Colonic mucosa (tissue), 4 donors: ENCODE data around the gene FASLG. TPM values are rescaled to one million over a fixed set of nuclear protein-coding genes. Genes with fewer than 3 reads are reported as not detected.
"Not testable (repeated sequence)": the region's sequence is repeated elsewhere in the genome, so short reads cannot be mapped to it uniquely, and the experiment has no call there.

Experiments used
- DNase-seq: peaks from one replicate; pipeline ENCODE4 v3.0.0-alpha.2; 2020
- H3K27ac ChIP-seq: fragments of 200-600 bp; one replicate; pipeline ENCODE4 v1.8.0; 2021
- H3K27me3 ChIP-seq: fragments of 200-600 bp; one replicate; pipeline ENCODE4 v1.8.0; 2021
- H3K36me3 ChIP-seq: fragments of 200-600 bp; one replicate; pipeline ENCODE4 v1.8.0; 2021
- H3K4me1 ChIP-seq: fragments of 200-600 bp; one replicate; pipeline ENCODE4 v1.8.0; 2021; ENCODE audit warnings: mild to moderate bottlenecking
- H3K4me3 ChIP-seq: fragments of 200-600 bp; one replicate; pipeline ENCODE4 v1.8.0; 2021
- H3K9ac ChIP-seq, 2 donors: one replicate each; pipeline ENCODE4 v1.7.0; 2013; ENCODE audit warnings: control low read depth in 2 of 2, low read depth in 2 of 2, low read length in 2 of 2
- H3K9me3 ChIP-seq: fragments of 200-600 bp; one replicate; pipeline ENCODE4 v1.8.0; 2021
- intact Hi-C: fragments of 100-400 bp; cut with DNase I; formaldehyde crosslinking; loops from one replicate; pipeline ENCODE4 v1.14.1; 2022
- total RNA-seq, 2 donors: library from RNA; stranded (reverse); fragmentation: NEBNext Ultra II Directional in 1 of 2; extraction: Animal tissue kit (Norgen Biotek cat#: 25700) in 1 of 2; gene quantifications; one replicate each; pipeline ENCODE4 v1.2.1, GENCODE V29; 2021
- TF ChIP-seq, protein P1 (sequence below): fragments of 200-600 bp; IDR thresholded peaks from one replicate; pipeline ENCODE4 v1.8.0; 2022; ENCODE audit warnings: antibody characterized with exemption, mild to moderate bottlenecking
- donor health status: healthy.
- donor health status: DM: no; HTN: no; CAD: no.
- donor health status: DM: no; HTN: no; CAD: no.

The FASLG gene
- total RNA-seq, 2 donors from 2014 or later, result 0.24 to 0.30 TPM

GRCh38 chr1:172679000-172679772 lies 20.3 kb downstream of the FASLG start:
- H3K9me3 ChIP-seq, result no peaks in the 10 kb centered on the region
- DNase-seq, result peak; percentile 62
- H3K4me1 ChIP-seq, result no peaks in the 10 kb centered on the region
- no peaks in the 10 kb centered on the region for H3K36me3 ChIP-seq
- TF ChIP-seq, protein P1, sequence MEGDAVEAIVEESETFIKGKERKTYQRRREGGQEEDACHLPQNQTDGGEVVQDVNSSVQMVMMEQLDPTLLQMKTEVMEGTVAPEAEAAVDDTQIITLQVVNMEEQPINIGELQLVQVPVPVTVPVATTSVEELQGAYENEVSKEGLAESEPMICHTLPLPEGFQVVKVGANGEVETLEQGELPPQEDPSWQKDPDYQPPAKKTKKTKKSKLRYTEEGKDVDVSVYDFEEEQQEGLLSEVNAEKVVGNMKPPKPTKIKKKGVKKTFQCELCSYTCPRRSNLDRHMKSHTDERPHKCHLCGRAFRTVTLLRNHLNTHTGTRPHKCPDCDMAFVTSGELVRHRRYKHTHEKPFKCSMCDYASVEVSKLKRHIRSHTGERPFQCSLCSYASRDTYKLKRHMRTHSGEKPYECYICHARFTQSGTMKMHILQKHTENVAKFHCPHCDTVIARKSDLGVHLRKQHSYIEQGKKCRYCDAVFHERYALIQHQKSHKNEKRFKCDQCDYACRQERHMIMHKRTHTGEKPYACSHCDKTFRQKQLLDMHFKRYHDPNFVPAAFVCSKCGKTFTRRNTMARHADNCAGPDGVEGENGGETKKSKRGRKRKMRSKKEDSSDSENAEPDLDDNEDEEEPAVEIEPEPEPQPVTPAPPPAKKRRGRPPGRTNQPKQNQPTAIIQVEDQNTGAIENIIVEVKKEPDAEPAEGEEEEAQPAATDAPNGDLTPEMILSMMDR, result no peak
- no peak overlapping the region for H3K9ac ChIP-seq
- intact Hi-C loops, result no loop called here
- no peak overlapping the region for H3K27ac ChIP-seq
- no peaks in the 10 kb centered on the region for H3K27me3 ChIP-seq
- no peak overlapping the region for H3K4me3 ChIP-seq

DNA sequence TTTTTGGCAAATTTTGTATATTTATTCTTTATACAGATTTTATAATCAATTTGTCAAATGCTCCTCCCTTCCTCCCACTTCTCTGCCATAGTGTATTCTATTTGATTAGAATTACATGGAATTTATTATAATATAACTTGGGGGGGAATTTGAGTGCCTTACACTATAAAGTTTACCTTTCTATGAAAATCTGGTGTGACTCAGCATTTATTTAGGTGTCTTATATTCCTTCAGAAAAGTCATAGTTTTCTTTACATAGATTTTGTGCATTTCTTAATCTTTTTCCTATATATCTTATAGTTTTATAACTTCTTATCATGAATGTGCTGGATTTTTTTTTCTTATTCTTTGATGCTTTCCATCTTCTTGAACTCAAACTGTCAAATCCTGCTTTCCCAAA lies 21.3 kb downstream of the FASLG start:
- Histone ChIP-seq H3K4me1 (no peaks in the 10 kb centered on the region), H3K4me3 (no peak overlapping the region), H3K9me3 (no peaks in the 10 kb centered on the region), H3K27ac (no peak overlapping the region), H3K36me3 (no peaks in the 10 kb centered on the region), H3K27me3 (no peaks in the 10 kb centered on the region), H3K9ac (no peak overlapping the region)
- TF ChIP-seq, protein P1, result no peak
- no peak for DNase-seq
- intact Hi-C loops, result no loop called here

DNA sequence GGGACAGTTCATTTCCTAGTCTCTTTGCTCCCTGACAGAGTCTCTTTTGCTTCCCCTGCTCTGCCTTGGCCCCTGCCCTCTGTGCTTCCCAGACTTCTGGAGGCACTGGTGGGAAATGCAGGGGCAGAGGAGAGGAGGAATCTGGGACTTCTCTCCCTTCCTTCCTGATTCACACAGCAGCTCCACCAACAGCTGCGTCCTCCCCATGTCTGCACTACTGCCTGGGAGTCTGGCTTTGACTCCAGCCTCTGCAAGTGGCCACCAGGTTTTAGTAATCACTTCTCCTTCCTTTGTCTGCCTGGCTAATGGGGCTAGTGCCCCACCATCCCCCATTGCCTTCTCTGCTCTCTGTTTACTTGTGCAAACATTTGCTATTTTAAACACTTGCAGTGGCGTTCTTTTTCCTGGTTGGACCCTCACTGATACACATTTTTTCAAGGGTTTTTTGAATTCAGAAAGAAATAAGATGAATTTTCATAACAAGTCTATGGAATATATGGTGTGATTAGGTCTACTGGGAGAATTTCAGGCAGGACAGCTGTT lies 21.9 kb downstream of the FASLG start:
- TF ChIP-seq, protein P1, result no peak
- H3K4me1 ChIP-seq, result no peaks in the 10 kb centered on the region
- H3K9me3 ChIP-seq, result no peaks in the 10 kb centered on the region
- H3K36me3 ChIP-seq, result no peaks in the 10 kb centered on the region
- H3K9ac ChIP-seq, result no peak overlapping the region
- H3K4me3 ChIP-seq, result no peak overlapping the region
- DNase-seq, result no peak
- H3K27ac ChIP-seq, result no peak overlapping the region
- intact Hi-C loops, result no loop called here
- no peaks in the 10 kb centered on the region for H3K27me3 ChIP-seq

- no peak for DNase-seq
- TF ChIP-seq, protein P1, result no peak
- Histone ChIP-seq H3K27ac (no peak overlapping the region), H3K4me1 (no peaks in the 10 kb centered on the region), H3K36me3 (no peaks in the 10 kb centered on the region), H3K9me3 (no peaks in the 10 kb centered on the region), H3K9ac (no peak overlapping the region), H3K27me3 (no peaks in the 10 kb centered on the region), H3K4me3 (no peak overlapping the region)
- intact Hi-C loops, result no loop called here
Observed at GRCh38 chr1:172682812-172683211, 23.9 kb downstream of the FASLG start.

DNA sequence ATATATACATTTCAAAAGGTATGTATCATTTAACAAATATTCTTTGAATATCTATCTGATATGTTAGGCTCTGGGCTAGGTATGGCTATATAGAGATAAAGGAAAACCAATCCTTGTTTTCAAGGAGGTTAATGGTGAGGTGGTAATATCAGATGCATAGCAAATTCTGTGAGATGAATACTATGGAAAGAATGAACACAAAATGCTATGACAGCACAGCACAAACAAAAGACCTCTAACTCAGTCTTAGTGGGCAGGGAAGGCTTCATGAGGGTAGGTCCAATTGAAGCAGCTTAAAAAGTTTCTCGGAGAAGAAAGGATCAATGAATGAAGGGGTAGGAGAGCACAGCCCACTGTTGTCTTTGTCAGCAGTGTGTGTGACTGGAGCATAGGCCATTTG lies 27.2 kb downstream of the FASLG start:
- TF ChIP-seq, protein P1, result no peak
- Histone ChIP-seq H3K9ac (no peak overlapping the region), H3K27me3 (no peaks in the 10 kb centered on the region), H3K27ac (no peak overlapping the region), H3K4me1 (no peaks in the 10 kb centered on the region), H3K36me3 (no peaks in the 10 kb centered on the region), H3K9me3 (no peaks in the 10 kb centered on the region), H3K4me3 (no peak overlapping the region)
- intact Hi-C loops, result no loop called here
- DNase-seq, result no peak

DNA sequence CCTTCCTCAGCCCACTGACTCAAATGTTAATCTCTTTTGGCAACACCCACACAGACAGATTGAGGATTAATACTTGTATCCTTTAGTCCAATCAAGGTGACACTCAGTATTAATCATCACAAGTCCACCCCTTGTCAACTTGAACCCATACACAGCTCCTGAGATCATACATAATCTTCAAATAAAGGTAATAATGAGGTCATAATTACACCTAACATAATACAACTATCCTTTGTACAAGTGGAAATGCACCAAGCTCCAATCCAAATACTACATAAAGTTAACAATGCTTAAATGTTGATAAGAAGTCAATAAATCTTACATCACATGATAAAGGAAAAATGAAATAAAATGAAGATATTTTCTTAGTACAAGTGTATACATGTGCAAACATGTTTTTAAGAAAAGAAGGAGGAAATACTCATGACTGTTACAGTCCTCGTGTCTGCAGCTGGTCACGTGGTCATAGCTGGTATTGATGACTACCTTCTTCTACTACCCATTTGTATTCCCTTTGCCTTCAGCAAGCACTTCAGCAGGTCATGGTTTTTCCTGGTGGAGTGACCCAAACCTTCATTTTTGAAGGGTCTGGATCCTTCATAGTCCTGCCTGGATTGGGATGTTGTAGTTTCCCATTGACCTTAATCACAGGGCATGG lies 29.7 kb downstream of the FASLG start:
- H3K4me3 ChIP-seq, intact Hi-C loops, H3K9ac ChIP-seq, H3K4me1 ChIP-seq, DNase-seq, H3K27ac ChIP-seq, H3K36me3 ChIP-seq, H3K27me3 ChIP-seq, H3K9me3 ChIP-seq: not testable (repeated sequence)

DNA sequence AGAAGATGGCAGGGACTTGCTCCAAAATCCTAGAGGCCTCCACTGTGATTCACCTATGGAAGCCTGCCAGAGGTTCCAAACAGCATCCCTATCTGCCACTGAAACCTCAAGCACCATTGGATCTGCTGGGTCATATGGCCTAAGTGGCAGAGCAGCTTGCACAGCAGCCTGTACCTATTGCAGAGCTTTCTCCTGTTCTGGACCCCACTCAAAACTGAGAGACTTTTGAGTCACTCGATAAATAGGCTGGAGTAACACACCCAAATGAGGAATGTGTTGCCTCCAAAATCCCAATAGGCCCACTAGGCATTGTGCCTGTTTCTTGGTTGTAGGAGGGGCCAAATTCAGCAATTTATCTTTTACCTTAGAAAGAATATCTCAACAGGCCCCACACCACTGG lies 32.0 kb downstream of the FASLG start:
- H3K9ac ChIP-seq, H3K9me3 ChIP-seq, DNase-seq, intact Hi-C loops, H3K4me1 ChIP-seq, H3K36me3 ChIP-seq, H3K27ac ChIP-seq, H3K4me3 ChIP-seq, H3K27me3 ChIP-seq: not testable (repeated sequence)
